WTC11 (cell line): ENCODE results near the gene NPHS1. TPM values are rescaled to one million over a fixed set of nuclear protein-coding genes. Genes with fewer than 3 reads are reported as not detected.

Experiments used
- ATAC-seq: fragments of 200-7000 bp; cut with Tn5 transposase; 2 replicates; pipeline ENCODE4 v1.10.0; 2021; ENCODE audit warnings: mild to moderate bottlenecking, moderate library complexity
- CTCF ChIA-PET: fragments of 300-600 bp; sonication (Branson Sonifier 250); formaldehyde crosslinking; loops from one replicate; lab custom pipeline; 2021; ENCODE audit warnings: antibody characterized with exemption; lab: Charles Lee
- POLR2A ChIA-PET: fragments of 350-600 bp; sonication (Branson Sonifier 250); formaldehyde crosslinking; loops from one replicate; lab custom pipeline; 2021; ENCODE audit warnings: antibody characterized with exemption; lab: Charles Lee
- DNase-seq: peaks from one replicate; pipeline ENCODE4 v3.0.0; 2021; ENCODE audit warnings: low spot score
- H3K27ac Mint-ChIP-seq: 2 replicates; pipeline ENCODE4 v1.8.0; 2021; ENCODE audit warnings: mixed read lengths
- H3K27me3 Mint-ChIP-seq: 2 replicates; pipeline ENCODE4 v1.8.0; 2021; ENCODE audit warnings: low read depth, mild to moderate bottlenecking, moderate library complexity, mixed read lengths
- H3K36me3 Mint-ChIP-seq: 2 replicates; pipeline ENCODE4 v1.8.0; 2021; ENCODE audit warnings: mixed read lengths
- H3K4me1 Mint-ChIP-seq: 2 replicates; pipeline ENCODE4 v1.8.0; 2022; ENCODE audit warnings: mixed read lengths
- H3K4me3 Mint-ChIP-seq: 2 replicates; pipeline ENCODE4 v1.8.0; 2021; ENCODE audit warnings: mild to moderate bottlenecking, moderate library complexity, mixed read lengths
- H3K9me3 Mint-ChIP-seq: 2 replicates; pipeline ENCODE4 v1.8.0; 2021; ENCODE audit warnings: mixed read lengths
- AR ChIP-seq: fragments of 250-450 bp; sonication (Bioruptor Pico); IDR thresholded peaks from 2 replicates; pipeline ENCODE4 v1.9.0; 2021; ENCODE audit warnings: mild to moderate bottlenecking
- CDX4 ChIP-seq: fragments of 250-450 bp; sonication (Bioruptor Pico); IDR thresholded peaks from 2 replicates; pipeline ENCODE4 v1.9.0; 2021; ENCODE audit warnings: moderate library complexity, mild to moderate bottlenecking, inconsistent platforms, borderline replicate concordance
- CREB1 ChIP-seq: sonication (generic); formaldehyde crosslinking; IDR thresholded peaks from 2 replicates; pipeline ENCODE4 v1.8.0; 2023; ENCODE audit warnings: mild to moderate bottlenecking, missing genetic modification reagents
- CTCF ChIP-seq: fragments of 200-600 bp; IDR thresholded peaks from 2 replicates; pipeline ENCODE4 v1.8.0; 2022; ENCODE audit warnings: antibody characterized with exemption
- ETV6 ChIP-seq: sonication (generic); formaldehyde crosslinking; IDR thresholded peaks from 2 replicates; pipeline ENCODE4 v1.8.1; 2022; ENCODE audit warnings: mild to moderate bottlenecking, missing genetic modification reagents
- FOXK1 ChIP-seq: sonication (generic); formaldehyde crosslinking; IDR thresholded peaks from 2 replicates; pipeline ENCODE4 v1.8.0; 2022; ENCODE audit warnings: mild to moderate bottlenecking, moderate library complexity, missing genetic modification reagents
- JAZF1 ChIP-seq: fragments of 250-450 bp; sonication (Bioruptor Pico); IDR thresholded peaks from 2 replicates; pipeline ENCODE4 v1.9.0; 2021; ENCODE audit warnings: moderate library complexity, mild to moderate bottlenecking, inconsistent platforms
- OVOL2 ChIP-seq: fragments of 250-450 bp; sonication (Bioruptor Pico); IDR thresholded peaks from 2 replicates; pipeline ENCODE4 v1.9.0; 2021; ENCODE audit warnings: mild to moderate bottlenecking, borderline replicate concordance
- TEAD1 ChIP-seq: sonication (generic); formaldehyde crosslinking; IDR thresholded peaks from 2 replicates; pipeline ENCODE4 v1.8.0; 2022; ENCODE audit warnings: mild to moderate bottlenecking, missing genetic modification reagents
- ZNF121 ChIP-seq: sonication (generic); formaldehyde crosslinking; IDR thresholded peaks from 2 replicates; pipeline ENCODE4 v1.8.0; 2023; ENCODE audit warnings: missing genetic modification reagents
- ZNF232 ChIP-seq: sonication (generic); formaldehyde crosslinking; IDR thresholded peaks from 2 replicates; pipeline ENCODE4 v1.8.0; 2022; ENCODE audit warnings: mild to moderate bottlenecking, missing genetic modification reagents
- ZNF263 ChIP-seq: sonication (generic); formaldehyde crosslinking; IDR thresholded peaks from 2 replicates; pipeline ENCODE4 v1.8.1; 2022; ENCODE audit warnings: low read depth, mild to moderate bottlenecking, moderate library complexity, missing genetic modification reagents
- ZNF281 ChIP-seq: sonication (generic); formaldehyde crosslinking; IDR thresholded peaks from 2 replicates; pipeline ENCODE4 v1.8.0; 2023; ENCODE audit warnings: mild to moderate bottlenecking, missing genetic modification reagents
- ZNF416 ChIP-seq: fragments of 250-450 bp; sonication (Bioruptor Pico); IDR thresholded peaks from 2 replicates; pipeline ENCODE4 v1.9.0; 2021; ENCODE audit warnings: mild to moderate bottlenecking, inconsistent platforms
- ZNF671 ChIP-seq: fragments of 250-450 bp; sonication (Bioruptor Pico); IDR thresholded peaks from 2 replicates; pipeline ENCODE4 v1.8.0; 2021; ENCODE audit warnings: mild to moderate bottlenecking
- total RNA-seq: library from RNA; stranded (reverse); gene quantifications from 3 replicates; pipeline ENCODE4 v1.2.3, GENCODE V29; 2021
- TF ChIP-seq, protein P1 (sequence below): sonication (generic); formaldehyde crosslinking; IDR thresholded peaks from 2 replicates; pipeline ENCODE4 v1.8.1; 2022; ENCODE audit warnings: mild to moderate bottlenecking, moderate library complexity, missing genetic modification reagents
- TF ChIP-seq, protein P2 (sequence below): sonication (generic); formaldehyde crosslinking; IDR thresholded peaks from 2 replicates; pipeline ENCODE4 v1.8.0; 2022; ENCODE audit warnings: mild to moderate bottlenecking, missing genetic modification reagents

NPHS1 gene
- total RNA-seq, 1 experiment from 2014 or later, result 0.61 TPM

DNA sequence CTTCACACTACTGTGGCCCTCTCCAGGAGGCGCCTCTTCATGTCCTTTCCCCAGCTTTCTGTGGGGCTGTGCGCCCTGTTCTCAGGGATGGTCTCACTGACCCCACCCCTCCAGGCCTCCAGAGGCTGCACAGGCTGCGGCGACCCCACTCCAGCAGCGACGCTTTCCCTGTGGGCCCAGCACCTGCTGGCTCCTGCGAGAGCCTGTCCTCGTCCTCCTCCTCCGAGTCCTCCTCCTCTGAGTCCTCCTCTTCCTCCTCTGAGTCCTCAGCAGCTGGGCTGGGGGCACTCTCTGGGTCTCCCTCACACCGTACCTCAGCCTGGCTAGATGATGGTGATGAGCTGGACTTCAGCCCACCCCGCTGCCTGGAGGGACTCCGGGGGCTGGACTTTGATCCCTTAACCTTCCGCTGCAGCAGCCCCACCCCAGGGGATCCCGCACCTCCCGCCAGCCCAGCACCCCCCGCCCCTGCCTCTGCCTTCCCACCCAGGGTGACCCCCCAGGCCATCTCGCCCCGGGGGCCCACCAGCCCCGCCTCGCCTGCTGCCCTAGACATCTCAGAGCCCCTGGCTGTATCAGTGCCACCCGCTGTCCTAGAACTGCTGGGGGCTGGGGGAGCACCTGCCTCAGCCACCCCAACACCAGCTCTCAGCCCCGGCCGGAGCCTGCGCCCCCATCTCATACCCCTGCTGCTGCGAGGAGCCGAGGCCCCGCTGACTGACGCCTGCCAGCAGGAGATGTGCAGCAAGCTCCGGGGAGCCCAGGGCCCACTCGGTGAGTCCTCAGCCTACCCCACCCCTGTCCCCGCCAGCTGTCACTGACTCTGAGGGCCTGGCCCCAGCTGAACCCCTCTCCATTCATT lies 65.8 kb downstream of the NPHS1 start:
- no peak overlapping the region for H3K27ac Mint-ChIP-seq
- no peak for ATAC-seq
- no peaks in the 10 kb centered on the region for H3K9me3 Mint-ChIP-seq
- no peak for DNase-seq
- H3K27me3 Mint-ChIP-seq, result no peaks in the 10 kb centered on the region
- H3K4me3 Mint-ChIP-seq, result peak overlapping the region; percentile 65
- ChIA-PET POLR2A (no interaction called here), CTCF (interaction anchor here (0.7 to 2.8 kb wide), 5 partner anchors 11 to 172 kb away, joined by 3 to 26 read pairs (median 25); partner anchors contain the start of gene HSPB6)
- H3K4me1 Mint-ChIP-seq, result peaks cover 25% of the 10 kb centered on the region
- H3K36me3 Mint-ChIP-seq, result no peaks in the 10 kb centered on the region
- TF ChIP-seq ZNF121 (CRISPR knock-in tag), result no peak
- no peak for TF ChIP-seq FOXK1 (CRISPR knock-in tag)
- TF ChIP-seq ZNF263 (CRISPR knock-in tag), result peak; percentile 63; the same call in 1 of the 2 replicates

DNA sequence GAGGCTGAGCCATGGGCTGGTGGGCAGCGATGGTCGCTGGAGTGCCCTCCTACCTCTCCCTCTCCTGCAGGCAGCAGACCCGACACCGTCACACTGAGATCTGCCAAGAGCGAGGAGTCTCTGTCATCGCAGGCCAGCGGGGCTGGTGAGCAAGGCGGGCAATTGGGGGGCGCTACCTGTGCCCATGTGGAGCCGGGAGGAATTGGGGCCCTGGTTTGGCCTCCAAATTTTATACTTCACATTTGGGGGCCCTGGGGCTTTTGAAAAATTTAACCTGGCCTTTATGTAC lies 67.0 kb downstream of the NPHS1 start:
- ChIA-PET CTCF (interaction anchor here (1.1 to 2.8 kb wide), 21 partner anchors 10 to 192 kb away, joined by 3 to 28 read pairs (median 8); partner anchors contain the start of genes APLP1, ARHGAP33, KIRREL2 and LIN37), POLR2A (interaction anchor here (0.8 to 1.6 kb wide), 2 partner anchors 45 to 46 kb away, joined by 3 to 10 read pairs; no protein-coding TSS in a partner anchor)
- DNase-seq (no peak), ATAC-seq (no peak)
- Mint-ChIP-seq H3K36me3 (no peaks in the 10 kb centered on the region), H3K4me3 (peak overlapping the region; percentile 65), H3K27ac (no peak overlapping the region), H3K27me3 (no peaks in the 10 kb centered on the region), H3K4me1 (peaks cover 29% of the 10 kb centered on the region), H3K9me3 (no peaks in the 10 kb centered on the region)
- no peak for TF ChIP-seq CDX4 (CRISPR knock-in tag)
- TF ChIP-seq CTCF, result no peak
- no peak for TF ChIP-seq OVOL2 (CRISPR knock-in tag)
- TF ChIP-seq ZNF416 (CRISPR knock-in tag), result no peak
- no peak for TF ChIP-seq ZNF281 (CRISPR knock-in tag)
- no peak for TF ChIP-seq JAZF1 (CRISPR knock-in tag)
- TF ChIP-seq ZNF671 (CRISPR knock-in tag), result no peak

GRCh38 chr19:35784503-35785338 lies 67.6 kb downstream of the NPHS1 start:
- no peaks in the 10 kb centered on the region for H3K9me3 Mint-ChIP-seq
- no peaks in the 10 kb centered on the region for H3K36me3 Mint-ChIP-seq
- H3K4me1 Mint-ChIP-seq, result peaks cover 29% of the 10 kb centered on the region
- H3K27me3 Mint-ChIP-seq, result no peaks in the 10 kb centered on the region
- ATAC-seq (peak; percentile 91), DNase-seq (peak; percentile 91)
- no peak overlapping the region for H3K27ac Mint-ChIP-seq
- POLR2A ChIA-PET, result interaction anchor here (0.7 to 1.6 kb wide), 9 partner anchors 27 to 227 kb away, joined by 3 to 10 read pairs (median 3); partner anchors contain the start of genes COX6B1, HSPB6, IGFLR1 and PROSER3
- peak overlapping the region; percentile 65 for H3K4me3 Mint-ChIP-seq
- CTCF ChIA-PET, result interaction anchor here (0.6 to 2.8 kb wide), 60 partner anchors 9 to 326 kb away, joined by 3 to 41 read pairs (median 6); partner anchors contain the start of genes APLP1, ARHGAP33, HAUS5 and HSPB6
- TF ChIP-seq, protein P1, sequence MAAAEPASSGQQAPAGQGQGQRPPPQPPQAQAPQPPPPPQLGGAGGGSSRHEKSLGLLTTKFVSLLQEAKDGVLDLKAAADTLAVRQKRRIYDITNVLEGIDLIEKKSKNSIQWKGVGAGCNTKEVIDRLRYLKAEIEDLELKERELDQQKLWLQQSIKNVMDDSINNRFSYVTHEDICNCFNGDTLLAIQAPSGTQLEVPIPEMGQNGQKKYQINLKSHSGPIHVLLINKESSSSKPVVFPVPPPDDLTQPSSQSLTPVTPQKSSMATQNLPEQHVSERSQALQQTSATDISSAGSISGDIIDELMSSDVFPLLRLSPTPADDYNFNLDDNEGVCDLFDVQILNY (CRISPR knock-in tag), result 0 out of 2 replicates have a peak, but pooled peaks have one; percentile 40
- peak; percentile 65; the same call in 1 of the 2 replicates for TF ChIP-seq ZNF263 (CRISPR knock-in tag)
- TF ChIP-seq AR (CRISPR knock-in tag), result no peak
- no peak for TF ChIP-seq ETV6 (CRISPR knock-in tag)
- no peak for TF ChIP-seq TEAD1 (CRISPR knock-in tag)
- TF ChIP-seq ZNF232 (CRISPR knock-in tag), result no peak
- 0 out of 2 replicates have a peak, but pooled peaks have one; percentile 38 for TF ChIP-seq FOXK1 (CRISPR knock-in tag)
- no peak for TF ChIP-seq CREB1 (CRISPR knock-in tag)
- TF ChIP-seq, protein P2, sequence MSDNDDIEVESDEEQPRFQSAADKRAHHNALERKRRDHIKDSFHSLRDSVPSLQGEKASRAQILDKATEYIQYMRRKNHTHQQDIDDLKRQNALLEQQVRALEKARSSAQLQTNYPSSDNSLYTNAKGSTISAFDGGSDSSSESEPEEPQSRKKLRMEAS (CRISPR knock-in tag), result no peak
